Heart left ventricle (tissue), 13 donors: ENCODE measurements around the gene C4orf33.
"Not testable (repeated sequence)": the region's sequence is repeated elsewhere in the genome, so short reads cannot be mapped to it uniquely, and the experiment has no call there.

ENCODE experiments used
- POLR2A ChIP-seq, 2 donors: fragments of 450-650 bp; IDR thresholded peaks; one replicate each; pipeline ENCODE4 v1.6.1; 2017; ENCODE audit warnings: antibody characterized with exemption in 2 of 2, mild to moderate bottlenecking in 2 of 2, moderate library complexity in 2 of 2
- TF ChIP-seq, protein P1 (sequence below), 12 donors: fragments of 200-600 bp; sonication (generic) in 4 of 12; IDR thresholded peaks; one replicate each; pipeline versions ENCODE4 v1.5.0 to v1.8.0; 2018 to 2022; ENCODE audit warnings: antibody characterized with exemption in 12 of 12, mild to moderate bottlenecking in 5 of 12
- donor health status: ischemic (EF 13 %, LVEDD 7.1; RV severe dilation, severe dysfunction).
- donor health status: DM: no; HTN: yes; CAD: no.
- donor health status: DM: no; HTN: no; CAD: no.
- donor health status: ischemic (EF 25% LVEDD 6.9; RV normal size, moderate dysfunction).
- donor health status: ischemic (EF 25% LVEDD 5.7; RV mildly dilated, moderate dysfunction).
- donor health status: ischemic (EF 35%, LVEDD 5.7; RV mildly dilated, moderate dysfunction).
- donor health status: nonischemic (EF 11% LVEDD 7.7; RV severe dilation, severe dysfunction).
- donor health status: DM: yes; HTN: yes; CAD: no.
- donor health status: PGD.
- donor health status: ischemic (EF 29% LVEDD 5.4; RV normal size, mild dysfunction).
- donor health status: nonischemic (EF 23%, LVEDD 6.1; RV moderate dilation, normal function).

DNA sequence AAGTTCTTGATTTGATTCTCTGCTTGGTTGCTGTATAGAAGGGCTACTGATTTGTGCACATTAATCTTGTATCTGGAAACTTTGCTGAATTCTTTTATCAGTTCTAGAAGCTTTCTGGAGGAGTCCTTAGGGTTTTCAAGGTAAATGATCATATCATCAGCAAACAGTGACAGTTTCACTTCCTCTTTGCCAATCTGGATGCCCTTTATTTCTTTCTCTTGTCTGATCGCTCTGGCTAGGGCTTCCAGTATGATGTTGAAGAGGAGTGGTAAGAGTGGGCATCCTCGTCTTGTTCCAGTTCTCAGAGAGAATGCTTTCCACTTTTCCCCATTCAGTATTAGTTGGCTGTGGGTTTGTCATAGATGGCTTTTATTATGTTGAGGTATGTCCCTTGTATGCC, 26.4 kb upstream of the C4orf33 start:
- not testable (repeated sequence) for TF ChIP-seq POLR2A (IDR thresholded peaks at IDR 0.05)
- TF ChIP-seq, protein P1, sequence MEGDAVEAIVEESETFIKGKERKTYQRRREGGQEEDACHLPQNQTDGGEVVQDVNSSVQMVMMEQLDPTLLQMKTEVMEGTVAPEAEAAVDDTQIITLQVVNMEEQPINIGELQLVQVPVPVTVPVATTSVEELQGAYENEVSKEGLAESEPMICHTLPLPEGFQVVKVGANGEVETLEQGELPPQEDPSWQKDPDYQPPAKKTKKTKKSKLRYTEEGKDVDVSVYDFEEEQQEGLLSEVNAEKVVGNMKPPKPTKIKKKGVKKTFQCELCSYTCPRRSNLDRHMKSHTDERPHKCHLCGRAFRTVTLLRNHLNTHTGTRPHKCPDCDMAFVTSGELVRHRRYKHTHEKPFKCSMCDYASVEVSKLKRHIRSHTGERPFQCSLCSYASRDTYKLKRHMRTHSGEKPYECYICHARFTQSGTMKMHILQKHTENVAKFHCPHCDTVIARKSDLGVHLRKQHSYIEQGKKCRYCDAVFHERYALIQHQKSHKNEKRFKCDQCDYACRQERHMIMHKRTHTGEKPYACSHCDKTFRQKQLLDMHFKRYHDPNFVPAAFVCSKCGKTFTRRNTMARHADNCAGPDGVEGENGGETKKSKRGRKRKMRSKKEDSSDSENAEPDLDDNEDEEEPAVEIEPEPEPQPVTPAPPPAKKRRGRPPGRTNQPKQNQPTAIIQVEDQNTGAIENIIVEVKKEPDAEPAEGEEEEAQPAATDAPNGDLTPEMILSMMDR (IDR thresholded peaks at IDR 0.05), result not testable (repeated sequence)
